ENCODE data around the gene HERC3.

DNA sequence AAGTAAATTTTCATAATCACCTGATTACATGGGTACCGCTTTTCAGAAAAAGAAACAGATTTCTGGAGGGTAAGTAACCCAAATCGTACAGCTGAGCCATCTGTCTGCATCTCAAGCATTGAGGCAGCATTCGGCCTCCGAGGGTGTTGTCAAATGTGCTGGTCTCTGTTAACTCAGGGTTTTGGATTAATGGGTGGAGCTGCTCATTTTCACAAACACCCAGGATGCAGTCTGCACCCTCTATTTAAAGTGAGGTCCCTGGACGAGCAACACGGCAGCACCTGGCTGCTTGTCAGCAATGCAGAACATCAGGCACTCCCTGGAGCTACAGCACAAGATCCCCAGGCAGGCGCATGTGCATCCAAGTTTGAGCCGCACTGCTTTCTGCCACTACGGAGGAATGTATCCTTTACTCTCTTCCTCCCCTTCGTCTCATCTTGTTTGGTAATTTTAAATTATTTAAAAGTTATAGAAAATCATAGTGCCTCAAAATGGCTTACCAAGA is 130.0 kb downstream of the HERC3 start:
- TF ChIP-seq POLR2A (IDR thresholded peaks at IDR 0.05), result no peak
- TF ChIP-seq, protein P1, sequence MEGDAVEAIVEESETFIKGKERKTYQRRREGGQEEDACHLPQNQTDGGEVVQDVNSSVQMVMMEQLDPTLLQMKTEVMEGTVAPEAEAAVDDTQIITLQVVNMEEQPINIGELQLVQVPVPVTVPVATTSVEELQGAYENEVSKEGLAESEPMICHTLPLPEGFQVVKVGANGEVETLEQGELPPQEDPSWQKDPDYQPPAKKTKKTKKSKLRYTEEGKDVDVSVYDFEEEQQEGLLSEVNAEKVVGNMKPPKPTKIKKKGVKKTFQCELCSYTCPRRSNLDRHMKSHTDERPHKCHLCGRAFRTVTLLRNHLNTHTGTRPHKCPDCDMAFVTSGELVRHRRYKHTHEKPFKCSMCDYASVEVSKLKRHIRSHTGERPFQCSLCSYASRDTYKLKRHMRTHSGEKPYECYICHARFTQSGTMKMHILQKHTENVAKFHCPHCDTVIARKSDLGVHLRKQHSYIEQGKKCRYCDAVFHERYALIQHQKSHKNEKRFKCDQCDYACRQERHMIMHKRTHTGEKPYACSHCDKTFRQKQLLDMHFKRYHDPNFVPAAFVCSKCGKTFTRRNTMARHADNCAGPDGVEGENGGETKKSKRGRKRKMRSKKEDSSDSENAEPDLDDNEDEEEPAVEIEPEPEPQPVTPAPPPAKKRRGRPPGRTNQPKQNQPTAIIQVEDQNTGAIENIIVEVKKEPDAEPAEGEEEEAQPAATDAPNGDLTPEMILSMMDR (IDR thresholded peaks at IDR 0.05), result no peak
